Keratinocyte (primary cell): ENCODE data around the gene CAPNS1. TPM values are rescaled to one million over a fixed set of nuclear protein-coding genes. Genes with fewer than 3 reads are reported as not detected.

Experiments
- DNase-seq: peaks from one replicate; pipeline ENCODE4 v3.0.0-alpha.2; 2011; ENCODE audit warnings: low read depth, missing footprints, low spot score
- FAIRE-seq: peaks from 2 replicates; lab custom pipeline; 2011; peaks lifted over from hg19 to GRCh38; lab: Jason Lieb, UNC
- H2AFZ ChIP-seq: 2 replicates; pipeline ENCODE4 v1.6.0; 2012; ENCODE audit warnings: low read length, control low read depth, inconsistent platforms; ENCODE audit not compliant: control insufficient read depth
- H3K27ac ChIP-seq: 2 replicates; pipeline ENCODE4 v1.5.1; 2011; ENCODE audit warnings: low read length; ENCODE audit not compliant: control insufficient read depth, insufficient read depth
- H3K27me3 ChIP-seq: 3 replicates; pipeline ENCODE4 v1.6.0; 2011; ENCODE audit warnings: low read length; ENCODE audit not compliant: control insufficient read depth, insufficient read depth; ENCODE audit errors: extremely low read depth
- H3K36me3 ChIP-seq, 2 experiments: 2 replicates in 1 of 2; 3 replicates in 1 of 2; pipeline ENCODE4 v1.5.1; 2011; ENCODE audit warnings: low read length in 2 of 2, mild to moderate bottlenecking in 1 of 2; ENCODE audit not compliant: control insufficient read depth in 2 of 2, insufficient read depth in 2 of 2; ENCODE audit errors: extremely low read depth in 1 of 2
- H3K4me1 ChIP-seq: 3 replicates; pipeline ENCODE4 v1.5.1; 2011; ENCODE audit warnings: low read length; ENCODE audit not compliant: control insufficient read depth, insufficient read depth; ENCODE audit errors: extremely low read depth
- H3K4me2 ChIP-seq: 3 replicates; pipeline ENCODE4 v1.6.0; 2011; ENCODE audit warnings: low read depth, low read length; ENCODE audit not compliant: control insufficient read depth, insufficient read depth; ENCODE audit errors: extremely low read depth
- H3K4me3 ChIP-seq, 3 experiments: fragments of 200-600 bp in 1 of 3; sonication (generic) in 1 of 3; 2 replicates in 2 of 3; 3 replicates in 1 of 3; pipeline ENCODE4 v1.5.1; 2011 to 2016; ENCODE audit warnings: low read length in 3 of 3, mild to moderate bottlenecking in 3 of 3, control low read depth in 2 of 3, inconsistent platforms in 1 of 3, low read depth in 1 of 3, mixed read lengths in 1 of 3, mixed run types in 1 of 3, moderate library complexity in 1 of 3; ENCODE audit not compliant: control insufficient read depth in 2 of 3, insufficient read depth in 2 of 3; ENCODE audit errors: extremely low read depth in 1 of 3
- H3K79me2 ChIP-seq: 2 replicates; pipeline ENCODE4 v1.6.0; 2012; ENCODE audit warnings: low read length; ENCODE audit not compliant: control insufficient read depth, insufficient read depth
- H3K9ac ChIP-seq: 3 replicates; pipeline ENCODE4 v1.6.0; 2011; ENCODE audit warnings: low read length; ENCODE audit not compliant: control insufficient read depth, insufficient read depth; ENCODE audit errors: extremely low read depth
- H3K9me1 ChIP-seq: 3 replicates; pipeline ENCODE4 v1.6.0; 2011; ENCODE audit warnings: low read length; ENCODE audit not compliant: control insufficient read depth, insufficient read depth; ENCODE audit errors: extremely low read depth
- H3K9me3 ChIP-seq: 2 replicates; pipeline ENCODE4 v1.5.1; 2012; ENCODE audit warnings: low read depth, low read length; ENCODE audit not compliant: control insufficient read depth
- H4K20me1 ChIP-seq: 3 replicates; pipeline ENCODE4 v1.6.0; 2011; ENCODE audit warnings: low read length; ENCODE audit not compliant: control insufficient read depth, insufficient read depth; ENCODE audit errors: extremely low read depth
- CTCF ChIP-seq, 3 experiments: IDR thresholded peaks in 1 of 3; conservative IDR thresholded peaks in 1 of 3; optimal IDR thresholded peaks in 1 of 3; 2 replicates in 2 of 3; 3 replicates in 1 of 3; pipeline versions ENCODE3 to v1.5.1; 2011; ENCODE audit warnings: low read length in 3 of 3, mild to moderate bottlenecking in 3 of 3, moderate library complexity in 2 of 3, control low read depth in 1 of 3, inconsistent platforms in 1 of 3; ENCODE audit not compliant: insufficient read depth in 2 of 3; ENCODE audit errors: extremely low read depth in 1 of 3
- EZH2 ChIP-seq: IDR thresholded peaks from one replicate; pipeline ENCODE4 v1.6.1; 2012; ENCODE audit warnings: inconsistent platforms, mild to moderate bottlenecking, low read length, moderate library complexity
- dilution Hi-C: fragments of 300-500 bp; cut with MboI; formaldehyde crosslinking; loops from one replicate; pipeline ENCODE4 v1.7.0; 2020; ENCODE audit warnings: low sequenced_read_pairs; ENCODE audit not compliant: extremely low pct_ligation_motif_present
- polyA plus RNA-seq, 5 experiments: library from polyadenylated mRNA; depleted of rRNA in 3 of 5; stranded (reverse) in 3 of 5; stranded (forward) in 1 of 5; unstranded in 1 of 5; fragments of >200 nt; gene quantifications; 1 replicate in 1 of 5; 2 replicates in 3 of 5; 3 replicates in 1 of 5; pipeline versions ENCODE4 v1.2.1 to v1.2.3, GENCODE V29; 2011 to 2012; ENCODE audit warnings: missing spikeins in 2 of 5, low read depth in 1 of 5, low replicate concordance in 1 of 5

The CAPNS1 gene
- polyA plus RNA-seq, 1 donor (not counting 4 experiments of a cell fraction or from before 2014, with no cell fraction given) = 884 TPM

- H3K9me1 ChIP-seq = no peaks in the 10 kb centered on the region
- no peak overlapping the region for H3K27ac ChIP-seq
- no peaks in the 10 kb centered on the region for H3K9me3 ChIP-seq
- no peak overlapping the region for H3K4me2 ChIP-seq
- no peak for TF ChIP-seq EZH2
- TF ChIP-seq CTCF (optimal IDR thresholded peaks at IDR 0.05 in 1 of 3, IDR thresholded peaks at IDR 0.05 in 1 of 3, conservative IDR thresholded peaks at IDR 0.05 in 1 of 3; ENCODE audit: extremely low read depth in 1 of 3, insufficient read depth in 2 of 3, low read length in 3 of 3) = no peak
- peaks cover 14% of the 10 kb centered on the region for H3K4me1 ChIP-seq
- H3K36me3 ChIP-seq = peaks cover 2 to 26% of the 10 kb centered on the region in 2 experiments
- no peak overlapping the region for H2AFZ ChIP-seq
- H3K27me3 ChIP-seq = no peaks in the 10 kb centered on the region
- no peak for FAIRE-seq
- peaks cover 3% of the 10 kb centered on the region for H4K20me1 ChIP-seq
- dilution Hi-C loops = no loop called here
- no peak overlapping the region for H3K4me3 ChIP-seq
- H3K79me2 ChIP-seq = no peaks in the 10 kb centered on the region
- no peak for DNase-seq
- no peak overlapping the region for H3K9ac ChIP-seq
Measured at GRCh38 chr19:36106991-36107390, 32.9 kb upstream of the CAPNS1 start.

GRCh38 chr19:36108684-36109083 is 31.2 kb upstream of the CAPNS1 start:
- H3K27me3 ChIP-seq = no peaks in the 10 kb centered on the region
- FAIRE-seq (no peak), DNase-seq (no peak)
- H3K79me2 ChIP-seq = peaks cover 2% of the 10 kb centered on the region
- dilution Hi-C loops = no loop called here
- no peak overlapping the region for H3K4me3 ChIP-seq
- H2AFZ ChIP-seq = no peak overlapping the region
- TF ChIP-seq EZH2 = no peak
- no peak for TF ChIP-seq CTCF (optimal IDR thresholded peaks at IDR 0.05 in 1 of 3, IDR thresholded peaks at IDR 0.05 in 1 of 3, conservative IDR thresholded peaks at IDR 0.05 in 1 of 3; ENCODE audit: extremely low read depth in 1 of 3, insufficient read depth in 2 of 3, low read length in 3 of 3)
- H4K20me1 ChIP-seq = peaks cover 3% of the 10 kb centered on the region
- H3K4me1 ChIP-seq = peaks cover 12% of the 10 kb centered on the region
- no peak overlapping the region for H3K9ac ChIP-seq
- H3K9me3 ChIP-seq = no peaks in the 10 kb centered on the region
- H3K36me3 ChIP-seq = peaks cover 9 to 22% of the 10 kb centered on the region in 2 experiments
- no peaks in the 10 kb centered on the region for H3K9me1 ChIP-seq
- no peak overlapping the region for H3K4me2 ChIP-seq
- no peak overlapping the region for H3K27ac ChIP-seq
